GM12878 (cell line): ENCODE results near the gene HAPSTR1. TPM values are rescaled to one million over a fixed set of nuclear protein-coding genes. Genes with fewer than 3 reads are reported as not detected.

Source experiments
- ATAC-seq: fragments of 200-7000 bp; cut with Tn5 transposase; 3 replicates; pipeline ENCODE4 v1.9.1; 2020; ENCODE audit warnings: mild to moderate bottlenecking, moderate library complexity
- BruUV-seq: library from RNA; stranded (reverse); fragments of 400-500 nt; replicated peaks from 2 replicates; lab custom pipeline; 2021; lab: Mats Ljungman, UMichigan
- CTCF ChIA-PET: fragments of 300-600 bp; sonication (Branson Sonifier 250); formaldehyde crosslinking; extraction: SDS; loops from one replicate; lab custom pipeline; 2021; ENCODE audit warnings: inconsistent platforms; lab: Yijun Ruan, JAX
- POLR2A ChIA-PET: fragments of 350-600 bp; formaldehyde crosslinking; extraction: SDS; loops from one replicate; lab custom pipeline; 2021; ENCODE audit warnings: inconsistent platforms; lab: Charles Lee
- RAD21 ChIA-PET: fragments of 300-600 bp; sonication (Branson Sonifier 250); formaldehyde crosslinking; loops from one replicate; lab custom pipeline; 2023; ENCODE audit warnings: antibody characterized with exemption; ENCODE audit not compliant: unreplicated experiment; lab: Charles Lee
- SMC1A ChIA-PET: fragments of 300-600 bp; sonication (Branson Sonifier 250); formaldehyde crosslinking; loops from one replicate; lab custom pipeline; 2023; ENCODE audit not compliant: unreplicated experiment, uncharacterized antibody; lab: Charles Lee
- DNase-seq: peaks from one replicate; pipeline ENCODE4 v3.0.0-alpha.2; 2011; ENCODE audit warnings: low read depth, low spot score
- FAIRE-seq: peaks from 3 replicates; lab custom pipeline; 2011; peaks lifted over from hg19 to GRCh38; lab: Jason Lieb, UNC
- H2AFZ ChIP-seq: 2 replicates; pipeline ENCODE4 v1.6.0; 2011; ENCODE audit warnings: low read depth, low read length, control low read depth; ENCODE audit not compliant: control insufficient read depth
- H3K27ac ChIP-seq: 2 replicates; pipeline ENCODE4 v1.5.1; 2011; ENCODE audit warnings: control low read depth; ENCODE audit not compliant: control insufficient read depth, insufficient read depth
- H3K27me3 ChIP-seq, 2 experiments: replicated peaks in 1 of 2; 2 replicates each; pipeline versions ENCODE4 v1.6.0 to v1.6.1; 2011; ENCODE audit warnings: low read length in 1 of 2; ENCODE audit not compliant: control insufficient read depth in 2 of 2, insufficient read depth in 2 of 2
- H3K36me3 ChIP-seq, 2 experiments: 2 replicates each; pipeline ENCODE4 v1.5.1; 2011; ENCODE audit warnings: low read length in 1 of 2; ENCODE audit not compliant: control insufficient read depth in 2 of 2, insufficient read depth in 2 of 2
- H3K4me1 ChIP-seq: 2 replicates; pipeline ENCODE4 v1.6.1; 2011; ENCODE audit warnings: mild to moderate bottlenecking, low read length, moderate library complexity, mixed read lengths; ENCODE audit not compliant: control insufficient read depth, insufficient read depth
- H3K4me2 ChIP-seq: 2 replicates; pipeline ENCODE4 v1.6.0; 2011; ENCODE audit warnings: control low read depth; ENCODE audit not compliant: control insufficient read depth, insufficient read depth
- H3K4me3 ChIP-seq: fragments of 200-600 bp; sonication (generic); 2 replicates; pipeline ENCODE4 v1.5.1; 2016
- H3K79me2 ChIP-seq: 2 replicates; pipeline ENCODE4 v1.6.0; 2011; ENCODE audit warnings: low read length; ENCODE audit not compliant: control insufficient read depth, insufficient read depth
- H3K9ac ChIP-seq: 2 replicates; pipeline ENCODE4 v1.8.0; 2011; ENCODE audit warnings: low read length, control low read depth, mixed read lengths; ENCODE audit not compliant: control insufficient read depth, insufficient read depth
- H3K9me3 ChIP-seq: replicated peaks from 3 replicates; pipeline ENCODE4 v1.5.1; 2011; ENCODE audit warnings: mild to moderate bottlenecking, low read length; ENCODE audit not compliant: control insufficient read depth, insufficient read depth
- H4K20me1 ChIP-seq: 2 replicates; pipeline ENCODE4 v1.6.0; 2011; ENCODE audit not compliant: control insufficient read depth, insufficient read depth
- EZH2 ChIP-seq: IDR thresholded peaks from 2 replicates; pipeline ENCODE4 v1.6.1; 2012; ENCODE audit warnings: low read depth, mild to moderate bottlenecking, control low read depth, inconsistent platforms, low read length, borderline replicate concordance; ENCODE audit not compliant: control insufficient read depth
- NFYA ChIP-seq: IDR thresholded peaks from 2 replicates; pipeline ENCODE4 v1.6.1; 2011; ENCODE audit warnings: low read depth, mild to moderate bottlenecking, low read length, improper control_type of control experiment, borderline replicate concordance
- PAX5 ChIP-seq: IDR thresholded peaks from 2 replicates; pipeline ENCODE4 v1.6.1; 2011; ENCODE audit warnings: low read depth, low read length, borderline replicate concordance
- POLR2AphosphoS5 ChIP-seq: IDR thresholded peaks from 2 replicates; pipeline ENCODE4 v1.6.1; 2011; ENCODE audit warnings: mild to moderate bottlenecking, low read length, inconsistent platforms
- RBBP5 ChIP-seq: fragments of 200-600 bp; sonication (generic); conservative IDR thresholded peaks from 2 replicates; pipeline ENCODE4 v1.6.1; 2016
- SMARCA5 ChIP-seq: fragments of 450-650 bp; IDR thresholded peaks from 2 replicates; pipeline ENCODE4 v1.6.1; 2017; ENCODE audit warnings: mild to moderate bottlenecking
- SPI1 ChIP-seq: IDR thresholded peaks from 2 replicates; pipeline ENCODE4 v1.6.1; 2011; ENCODE audit warnings: low read depth, mild to moderate bottlenecking, low read length, moderate library complexity, borderline replicate concordance; ENCODE audit not compliant: insufficient read depth
- WGBS: methylation state at CpG from one replicate; pipeline ENCODE4 v1.1.6; 2016; ENCODE audit warnings: low lambda C conversion rate; ENCODE audit not compliant: insufficient replicate concordance, insufficient coverage; ENCODE audit errors: missing lambda C conversion rate; 5-methylcytosine and 5-hydroxymethylcytosine counted together
- in situ Hi-C: fragments of 300-500 bp; cut with MboI; formaldehyde crosslinking; loops from 9 replicates; pipeline ENCODE4 v1.14.3; 2018; ENCODE audit warnings: mixed read lengths
- intact Hi-C: fragments of 100-400 bp; cut with micrococcal nuclease; formaldehyde crosslinking; loops from one replicate; pipeline ENCODE4 v1.14.2; 2022; ENCODE audit not compliant: unreplicated experiment
- polyA plus RNA-seq, 11 experiments: library from polyadenylated mRNA; depleted of rRNA in 4 of 11; unstranded in 6 of 11; stranded (reverse) in 5 of 11; fragments of >200 nt; fragmentation: Nextera tagmentation in 4 of 11; fragmentation: Illumina TruSeq in 1 of 11; extraction: Ambion mirVana in 4 of 11; extraction: Trizol in 1 of 11; gene quantifications; 1 replicate in 1 of 11; 2 replicates in 10 of 11; pipeline versions ENCODE4 v1.2.1 to v1.2.3, GENCODE V29; 2011 to 2016; ENCODE audit warnings: inconsistent platforms in 2 of 11, missing spikeins in 2 of 11, low read depth in 1 of 11
- total RNA-seq, 4 experiments: library from RNA; depleted of rRNA in 3 of 4; stranded (reverse); fragments of >200 nt in 3 of 4; fragmentation: Illumina TruSeq in 1 of 4; extraction: Trizol in 1 of 4; gene quantifications; 2 replicates each; pipeline versions ENCODE4 v1.2.1 to v1.2.3, GENCODE V29; 2013 to 2021
- TF ChIP-seq, protein P1 (sequence below): IDR thresholded peaks from 2 replicates; pipeline ENCODE4 v1.6.1; 2011; ENCODE audit warnings: low read depth, low read length, improper control_type of control experiment, borderline replicate concordance
- TF ChIP-seq, protein P2 (sequence below): fragments of 450-650 bp; IDR thresholded peaks from 2 replicates; pipeline ENCODE4 v1.6.1; 2014; ENCODE audit warnings: mild to moderate bottlenecking

Gene HAPSTR1
- total and polyA plus RNA-seq, 10 of the 15 experiments (the other 5 are each of a cell fraction or from before 2014, with no cell fraction given), result 8.7 to 52.5 (median 23.1) TPM

DNA sequence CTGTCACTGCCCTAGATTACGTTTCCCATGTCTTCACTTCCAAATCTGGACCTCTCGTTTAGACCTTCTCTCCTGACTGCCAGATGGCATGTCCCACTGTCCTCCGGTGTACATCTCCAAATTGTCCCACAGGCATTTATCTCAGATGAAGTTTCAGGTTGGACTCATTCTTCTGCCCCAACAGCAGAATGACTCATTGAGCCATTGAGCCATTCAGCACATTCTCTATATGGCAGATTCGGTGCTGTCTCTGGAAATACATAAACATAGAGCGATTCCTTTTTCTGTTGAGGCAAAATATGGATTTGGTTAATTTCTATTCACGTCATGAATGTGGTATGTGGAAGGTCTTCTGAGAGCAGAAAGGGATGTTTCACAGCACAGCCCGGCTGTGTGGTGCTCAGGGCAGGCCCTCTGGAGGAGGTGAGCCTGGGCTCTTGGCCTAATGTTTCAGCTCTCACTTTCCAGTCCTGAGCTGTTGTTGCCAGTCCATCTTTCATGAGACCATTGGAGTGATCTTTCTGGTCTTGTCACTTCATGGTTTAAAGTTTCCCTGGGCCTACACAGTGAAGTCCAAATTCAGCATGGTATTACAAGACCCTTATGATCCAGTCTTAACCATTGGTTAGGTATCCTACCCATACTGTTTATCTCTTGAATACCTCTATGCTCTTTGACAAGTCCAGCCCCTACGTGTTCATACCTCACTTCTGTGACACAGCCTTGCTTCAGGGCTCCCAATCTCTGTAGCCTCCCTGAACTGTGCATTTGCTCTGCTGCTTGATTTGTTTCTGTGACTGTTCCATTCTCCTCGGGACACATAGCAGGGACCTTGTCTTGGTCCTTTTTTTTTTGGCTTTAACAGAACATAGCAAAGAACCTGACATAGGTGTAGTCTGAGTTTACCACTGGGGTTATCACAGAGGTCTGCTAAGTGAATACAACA is 15.9 kb downstream of the HAPSTR1 start:
- no TSS peak for BruUV-seq
- Histone ChIP-seq H3K4me1 (no peaks in the 10 kb centered on the region; the same call in 1 of the 2 replicates), H3K27ac (no peak overlapping the region), H3K4me2 (no peak overlapping the region), H3K79me2 (peaks cover 97% of the 10 kb centered on the region), H3K9ac (no peak overlapping the region), H3K36me3 (peaks cover 22 to 62% of the 10 kb centered on the region in 2 experiments), H3K27me3 (no peaks in the 10 kb centered on the region), H3K4me3 (no peak overlapping the region), H2AFZ (no peak overlapping the region), H3K9me3 (no peaks in the 10 kb centered on the region), H4K20me1 (peaks cover 27% of the 10 kb centered on the region)
- no peak for TF ChIP-seq NFYA
- TF ChIP-seq, protein P1, sequence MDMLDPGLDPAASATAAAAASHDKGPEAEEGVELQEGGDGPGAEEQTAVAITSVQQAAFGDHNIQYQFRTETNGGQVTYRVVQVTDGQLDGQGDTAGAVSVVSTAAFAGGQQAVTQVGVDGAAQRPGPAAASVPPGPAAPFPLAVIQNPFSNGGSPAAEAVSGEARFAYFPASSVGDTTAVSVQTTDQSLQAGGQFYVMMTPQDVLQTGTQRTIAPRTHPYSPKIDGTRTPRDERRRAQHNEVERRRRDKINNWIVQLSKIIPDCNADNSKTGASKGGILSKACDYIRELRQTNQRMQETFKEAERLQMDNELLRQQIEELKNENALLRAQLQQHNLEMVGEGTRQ, result no peak
- TF ChIP-seq SMARCA5, result no peak
- no peak for TF ChIP-seq SPI1
- TF ChIP-seq EZH2, result no peak
- TF ChIP-seq, protein P2, sequence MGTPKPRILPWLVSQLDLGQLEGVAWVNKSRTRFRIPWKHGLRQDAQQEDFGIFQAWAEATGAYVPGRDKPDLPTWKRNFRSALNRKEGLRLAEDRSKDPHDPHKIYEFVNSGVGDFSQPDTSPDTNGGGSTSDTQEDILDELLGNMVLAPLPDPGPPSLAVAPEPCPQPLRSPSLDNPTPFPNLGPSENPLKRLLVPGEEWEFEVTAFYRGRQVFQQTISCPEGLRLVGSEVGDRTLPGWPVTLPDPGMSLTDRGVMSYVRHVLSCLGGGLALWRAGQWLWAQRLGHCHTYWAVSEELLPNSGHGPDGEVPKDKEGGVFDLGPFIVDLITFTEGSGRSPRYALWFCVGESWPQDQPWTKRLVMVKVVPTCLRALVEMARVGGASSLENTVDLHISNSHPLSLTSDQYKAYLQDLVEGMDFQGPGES, result no peak
- no peak; the same call in 1 of the 2 replicates for TF ChIP-seq POLR2AphosphoS5
- TF ChIP-seq RBBP5, result no peak
- TF ChIP-seq PAX5, result no peak
- ChIA-PET CTCF (no interaction called here), SMC1A (no interaction called here), RAD21 (no interaction called here), POLR2A (no interaction called here)
- FAIRE-seq (no peak), ATAC-seq (peak; percentile 35), DNase-seq (no peak)
- WGBS, result 41% methylated on average over 9 of the region's 9 CpGs
- in situ Hi-C loops, result no loop called here
- intact Hi-C loops, result no loop called here
